ENCODE measurements around the gene YJU2. TPM values are rescaled to one million over a fixed set of nuclear protein-coding genes. Genes with fewer than 3 reads are reported as not detected.
"Not testable (repeated sequence)": the region's sequence is repeated elsewhere in the genome, so short reads cannot be mapped to it uniquely, and the experiment has no call there.

Gene YJU2
- total and polyA plus RNA-seq, 3 experiments from 2014 or later: 29.6 to 41.2 (median 38.8) TPM

- not testable (repeated sequence) for H3K9me3 ChIP-seq (ENCODE audit: low read length); H3K9me3 Mint-ChIP-seq; H3K4me3 ChIP-seq (ENCODE audit: low read length); H3K4me1 ChIP-seq (ENCODE audit: insufficient read depth, low read length); H3K4me3 Mint-ChIP-seq; H3K27ac Mint-ChIP-seq; H3K36me3 Mint-ChIP-seq; H3K36me3 ChIP-seq (ENCODE audit: insufficient read depth, low read length); H3K4me1 Mint-ChIP-seq; H3K27ac ChIP-seq (ENCODE audit: low read depth, low read length); DNase-seq
- peaks cover 16 to 19% of the 10 kb centered on the region in 2 donors for H3K27me3 Mint-ChIP-seq
- H3K27me3 ChIP-seq (ENCODE audit: insufficient read depth, low read length, poor library complexity, severe bottlenecking): peaks cover 17% of the 10 kb centered on the region
- ChIA-PET POLR2A (interaction anchor here (0.6 kb wide), 2 partner anchors 12 to 106 kb away, joined by 4 read pairs; no protein-coding TSS in a partner anchor), CTCF (interaction anchor here (1.0 to 1.5 kb wide), 2 partner anchors 36 to 121 kb away, joined by 3 to 4 read pairs; no protein-coding TSS in a partner anchor)
Observed at GRCh38 chr19:4232139-4232538, 14.7 kb upstream of the YJU2 start.

DNA sequence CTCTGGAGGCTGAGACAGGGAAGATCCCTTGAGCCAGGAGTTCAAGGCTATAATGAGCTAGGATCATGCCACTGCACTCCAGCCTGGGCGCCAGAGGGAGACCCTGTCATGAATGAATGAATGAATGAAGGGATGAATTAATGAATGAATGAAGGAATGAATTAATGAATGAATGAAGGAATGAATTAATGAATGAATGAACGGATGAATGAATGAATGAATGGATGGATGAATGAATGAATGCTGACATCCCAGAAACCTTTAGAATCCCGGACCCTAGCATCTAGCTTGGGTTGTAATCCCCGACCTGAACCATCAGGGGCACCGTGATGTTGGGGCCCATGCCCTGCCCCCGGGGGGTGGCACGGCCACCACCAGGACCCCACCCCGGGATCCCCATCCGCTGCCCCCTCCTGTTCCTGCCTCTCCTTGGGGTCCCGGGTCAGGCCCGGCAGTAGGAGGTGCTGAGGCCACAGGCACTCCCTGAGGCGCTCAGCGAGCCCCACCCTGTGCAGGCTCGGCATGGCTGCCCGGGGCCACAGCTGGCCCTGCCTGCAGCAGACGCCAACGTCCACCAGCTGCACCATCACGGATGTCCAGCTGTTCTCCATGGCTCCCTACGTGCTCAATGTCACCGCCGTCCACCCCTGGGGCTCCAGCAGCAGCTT, 14.1 kb upstream of the YJU2 start:
- ChIA-PET POLR2A (interaction anchor here (0.6 kb wide), 3 partner anchors 11 to 105 kb away, joined by 4 read pairs; partner anchors contain the start of gene TMIGD2), CTCF (interaction anchor here (1.0 kb wide), 1 partner anchor 35 kb away, joined by 3 read pairs; no protein-coding TSS in a partner anchor)

DNA sequence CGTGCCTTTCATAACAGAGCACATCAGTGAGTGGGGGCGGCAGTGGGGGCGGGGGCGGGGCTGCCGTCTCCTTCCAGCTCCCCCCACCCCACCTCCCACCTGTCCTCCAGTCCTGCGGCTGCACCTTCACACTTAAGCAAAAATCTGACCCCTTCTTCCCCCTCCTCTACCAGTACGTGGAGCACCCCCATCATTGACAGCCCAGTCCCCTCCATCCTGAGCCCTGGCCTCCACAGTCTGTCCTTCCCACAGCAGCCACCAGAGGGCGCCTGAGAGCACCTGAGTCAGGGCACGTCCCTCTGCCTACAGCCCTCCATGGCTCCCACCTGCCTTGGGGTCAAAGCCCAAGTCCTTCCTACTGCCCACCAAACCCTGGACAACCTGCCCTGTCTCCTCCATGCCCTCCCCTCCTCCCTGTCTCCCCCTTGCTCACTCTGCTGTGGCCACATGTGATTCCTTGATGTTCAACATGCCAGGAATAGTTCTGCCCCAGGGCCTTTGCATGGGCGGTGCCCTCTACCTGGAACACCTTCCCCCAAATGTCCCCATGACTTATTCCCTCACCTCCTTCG, 13.5 kb upstream of the YJU2 start:
- POLR2A ChIA-PET: interaction anchor here (0.6 kb wide), 1 partner anchor 69 kb away, joined by 4 read pairs; the partner anchor contains the start of gene TMIGD2
- H3K4me3 Mint-ChIP-seq: no peak overlapping the region
- no peak overlapping the region for H3K4me3 ChIP-seq (ENCODE audit: low read length)

More for the DNA sequence above, 14.1 kb upstream of the YJU2 start:
- Histone ChIP-seq H3K27me3 (ENCODE audit: insufficient read depth, low read length, poor library complexity, severe bottlenecking) (peaks cover 17% of the 10 kb centered on the region), H3K27ac (ENCODE audit: low read depth, low read length) (no peak overlapping the region), H3K36me3 (ENCODE audit: insufficient read depth, low read length) (no peaks in the 10 kb centered on the region), H3K4me1 (ENCODE audit: insufficient read depth, low read length) (no peaks in the 10 kb centered on the region), H3K9me3 (ENCODE audit: low read length) (no peaks in the 10 kb centered on the region), H3K4me3 (ENCODE audit: low read length) (no peak overlapping the region)
- H3K4me1 Mint-ChIP-seq: no peaks in the 10 kb centered on the region
- H3K4me3 Mint-ChIP-seq: no peak overlapping the region
- no peaks in the 10 kb centered on the region for H3K36me3 Mint-ChIP-seq
- no peak overlapping the region for H3K27ac Mint-ChIP-seq
- no peaks in the 10 kb centered on the region for H3K9me3 Mint-ChIP-seq
- peaks cover 16 to 19% of the 10 kb centered on the region in 2 donors for H3K27me3 Mint-ChIP-seq
- DNase-seq: no peak

GRCh38 chr19:4234142-4234861, 12.6 kb upstream of the YJU2 start:
- ChIA-PET POLR2A (no interaction called here), CTCF (interaction anchor here (0.6 to 1.0 kb wide), 2 partner anchors 118 to 1034 kb away, joined by 3 read pairs; no protein-coding TSS in a partner anchor)
- no peak overlapping the region for H3K4me3 Mint-ChIP-seq

More for the DNA sequence above, 13.5 kb upstream of the YJU2 start:
- Mint-ChIP-seq H3K4me1 (no peaks in the 10 kb centered on the region), H3K36me3 (no peaks in the 10 kb centered on the region), H3K9me3 (no peaks in the 10 kb centered on the region), H3K27ac (peak overlapping the region in 1 of 8 donors; percentile 42), H3K27me3 (peaks cover 16 to 19% of the 10 kb centered on the region in 2 donors)
- Histone ChIP-seq H3K4me1 (ENCODE audit: insufficient read depth, low read length) (no peaks in the 10 kb centered on the region), H3K36me3 (ENCODE audit: insufficient read depth, low read length) (no peaks in the 10 kb centered on the region), H3K27ac (ENCODE audit: low read depth, low read length) (no peak overlapping the region), H3K27me3 (ENCODE audit: insufficient read depth, low read length, poor library complexity, severe bottlenecking) (peaks cover 12% of the 10 kb centered on the region), H3K9me3 (ENCODE audit: low read length) (no peaks in the 10 kb centered on the region)
- CTCF ChIA-PET: interaction anchor here (0.6 to 1.0 kb wide), 2 partner anchors 35 to 1033 kb away, joined by 3 read pairs; no protein-coding TSS in a partner anchor
- peak; percentile 28 to 69 (median 45) for DNase-seq

GRCh38 chr19:4234862-4235201, 12.0 kb upstream of the YJU2 start:
- no peaks in the 10 kb centered on the region for H3K9me3 Mint-ChIP-seq
- no peaks in the 10 kb centered on the region for H3K4me1 Mint-ChIP-seq
- POLR2A ChIA-PET: no interaction called here
- DNase-seq: no peak
- CTCF ChIA-PET: interaction anchor here (1.0 kb wide), 1 partner anchor 117 kb away, joined by 3 read pairs; no protein-coding TSS in a partner anchor
- H3K36me3 Mint-ChIP-seq: no peaks in the 10 kb centered on the region
- Histone ChIP-seq H3K27ac (ENCODE audit: low read depth, low read length) (no peak overlapping the region), H3K27me3 (ENCODE audit: insufficient read depth, low read length, poor library complexity, severe bottlenecking) (peaks cover 3% of the 10 kb centered on the region), H3K36me3 (ENCODE audit: insufficient read depth, low read length) (no peaks in the 10 kb centered on the region), H3K4me1 (ENCODE audit: insufficient read depth, low read length) (no peaks in the 10 kb centered on the region), H3K4me3 (ENCODE audit: low read length) (no peak overlapping the region), H3K9me3 (ENCODE audit: low read length) (no peaks in the 10 kb centered on the region)
- no peak overlapping the region for H3K4me3 Mint-ChIP-seq
- H3K27ac Mint-ChIP-seq: no peak overlapping the region
- H3K27me3 Mint-ChIP-seq: peaks cover 11 to 13% of the 10 kb centered on the region in 2 donors

More at GRCh38 chr19:4234142-4234861, 12.6 kb upstream of the YJU2 start:
- Histone ChIP-seq H3K27me3 (ENCODE audit: insufficient read depth, low read length, poor library complexity, severe bottlenecking) (peaks cover 3% of the 10 kb centered on the region), H3K4me3 (ENCODE audit: low read length) (no peak overlapping the region), H3K27ac (ENCODE audit: low read depth, low read length) (no peak overlapping the region), H3K9me3 (ENCODE audit: low read length) (no peaks in the 10 kb centered on the region), H3K4me1 (ENCODE audit: insufficient read depth, low read length) (no peaks in the 10 kb centered on the region), H3K36me3 (ENCODE audit: insufficient read depth, low read length) (no peaks in the 10 kb centered on the region)
- Mint-ChIP-seq H3K9me3 (no peaks in the 10 kb centered on the region), H3K36me3 (no peaks in the 10 kb centered on the region), H3K27ac (peak overlapping the region in 1 of 8 donors; percentile 88), H3K4me1 (no peaks in the 10 kb centered on the region), H3K27me3 (peaks cover 16 to 18% of the 10 kb centered on the region in 2 donors)
- DNase-seq: no peak

DNA sequence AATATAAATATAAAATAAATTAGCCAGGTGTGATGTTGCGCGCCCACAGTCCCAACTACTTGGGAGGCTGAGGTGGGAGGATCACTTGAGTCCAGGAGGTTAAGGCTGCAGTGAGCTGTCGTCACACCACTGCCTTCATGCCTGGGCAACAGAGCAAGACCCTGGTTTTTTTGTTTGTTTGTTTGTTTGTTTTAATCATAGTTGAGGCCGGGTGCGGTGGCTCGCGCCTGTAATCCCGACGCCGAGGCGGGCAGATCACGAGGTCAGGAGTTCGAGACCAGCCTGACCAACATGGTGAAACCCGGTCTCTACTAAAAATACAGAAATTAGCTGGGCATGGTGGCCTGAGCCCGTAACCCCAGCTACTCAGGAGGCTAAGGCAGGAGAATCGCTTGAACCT, 9.4 kb upstream of the YJU2 start:
- DNase-seq; H3K4me3 ChIP-seq (ENCODE audit: low read length); H3K4me3 Mint-ChIP-seq; H3K36me3 ChIP-seq (ENCODE audit: insufficient read depth, low read length); H3K27ac Mint-ChIP-seq; H3K27ac ChIP-seq (ENCODE audit: low read depth, low read length); H3K4me1 ChIP-seq (ENCODE audit: insufficient read depth, low read length); H3K4me1 Mint-ChIP-seq; H3K36me3 Mint-ChIP-seq; H3K9me3 Mint-ChIP-seq; H3K27me3 ChIP-seq (ENCODE audit: insufficient read depth, low read length, poor library complexity, severe bottlenecking); H3K9me3 ChIP-seq (ENCODE audit: low read length): not testable (repeated sequence)
- peaks cover 10 to 16% of the 10 kb centered on the region in 2 donors for H3K27me3 Mint-ChIP-seq
- CTCF ChIA-PET: interaction anchor here (1.1 kb wide), 1 partner anchor 10 kb away, joined by 3 read pairs; the partner anchor contains the start of gene YJU2
- POLR2A ChIA-PET: interaction anchor here (0.5 kb wide), 1 partner anchor 109 kb away, joined by 4 read pairs; no protein-coding TSS in a partner anchor

GRCh38 chr19:4238831-4239230, 8.0 kb upstream of the YJU2 start:
- no peak overlapping the region for H3K27ac Mint-ChIP-seq
- H3K9me3 Mint-ChIP-seq: peaks cover 0 to 8% (median 5%) of the 10 kb centered on the region in 5 donors
- H3K4me3 ChIP-seq (ENCODE audit: low read length): no peak overlapping the region
- peaks cover 10 to 11% of the 10 kb centered on the region in 2 donors for H3K27me3 Mint-ChIP-seq
- no peak overlapping the region for H3K27ac ChIP-seq (ENCODE audit: low read depth, low read length)
- no peaks in the 10 kb centered on the region for H3K27me3 ChIP-seq (ENCODE audit: insufficient read depth, low read length, poor library complexity, severe bottlenecking)
- no peaks in the 10 kb centered on the region for H3K4me1 ChIP-seq (ENCODE audit: insufficient read depth, low read length)
- CTCF ChIA-PET: no interaction called here
- peaks cover 0 to 4% (median 0%) of the 10 kb centered on the region in 3 donors for H3K36me3 Mint-ChIP-seq
- H3K4me1 Mint-ChIP-seq: no peaks in the 10 kb centered on the region
- no peaks in the 10 kb centered on the region for H3K36me3 ChIP-seq (ENCODE audit: insufficient read depth, low read length)
- H3K4me3 Mint-ChIP-seq: no peak overlapping the region
- H3K9me3 ChIP-seq (ENCODE audit: low read length): no peaks in the 10 kb centered on the region
- no peak for DNase-seq
- POLR2A ChIA-PET: interaction anchor here (0.7 kb wide), 1 partner anchor 190 kb away, joined by 3 read pairs; no protein-coding TSS in a partner anchor
